ENCODE results near the gene TSG101.

DNA sequence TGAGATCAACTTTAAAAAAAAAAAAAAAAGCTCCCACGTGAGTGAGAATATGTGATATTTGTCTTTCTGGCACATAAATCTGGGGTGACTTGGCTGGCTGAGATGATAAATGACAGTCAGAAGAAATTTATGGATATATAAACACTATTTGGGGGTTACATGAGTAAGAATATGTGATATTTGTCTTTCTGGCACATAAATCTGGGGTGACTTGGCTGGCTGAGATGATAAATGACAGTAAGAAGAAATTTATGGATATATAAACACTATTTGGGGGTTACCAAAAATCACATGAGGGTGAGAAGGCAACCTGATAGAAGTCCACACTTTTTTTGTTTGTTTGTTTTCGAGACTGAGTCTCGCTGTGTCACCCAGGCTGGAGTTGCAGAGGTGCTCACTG lies 6.6 kb upstream of the TSG101 start:
- TF ChIP-seq, protein P1, sequence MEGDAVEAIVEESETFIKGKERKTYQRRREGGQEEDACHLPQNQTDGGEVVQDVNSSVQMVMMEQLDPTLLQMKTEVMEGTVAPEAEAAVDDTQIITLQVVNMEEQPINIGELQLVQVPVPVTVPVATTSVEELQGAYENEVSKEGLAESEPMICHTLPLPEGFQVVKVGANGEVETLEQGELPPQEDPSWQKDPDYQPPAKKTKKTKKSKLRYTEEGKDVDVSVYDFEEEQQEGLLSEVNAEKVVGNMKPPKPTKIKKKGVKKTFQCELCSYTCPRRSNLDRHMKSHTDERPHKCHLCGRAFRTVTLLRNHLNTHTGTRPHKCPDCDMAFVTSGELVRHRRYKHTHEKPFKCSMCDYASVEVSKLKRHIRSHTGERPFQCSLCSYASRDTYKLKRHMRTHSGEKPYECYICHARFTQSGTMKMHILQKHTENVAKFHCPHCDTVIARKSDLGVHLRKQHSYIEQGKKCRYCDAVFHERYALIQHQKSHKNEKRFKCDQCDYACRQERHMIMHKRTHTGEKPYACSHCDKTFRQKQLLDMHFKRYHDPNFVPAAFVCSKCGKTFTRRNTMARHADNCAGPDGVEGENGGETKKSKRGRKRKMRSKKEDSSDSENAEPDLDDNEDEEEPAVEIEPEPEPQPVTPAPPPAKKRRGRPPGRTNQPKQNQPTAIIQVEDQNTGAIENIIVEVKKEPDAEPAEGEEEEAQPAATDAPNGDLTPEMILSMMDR (IDR thresholded peaks at IDR 0.05; ENCODE audit: poor library complexity): no peak
- no peak for TF ChIP-seq EZH2 (IDR thresholded peaks at IDR 0.05; ENCODE audit: borderline replicate concordance)
